Immature natural killer cell (primary cell): ENCODE measurements around the gene LEFTY1. TPM values are rescaled to one million over a fixed set of nuclear protein-coding genes. Genes with fewer than 3 reads are reported as not detected.

ENCODE experiments used
- DNase-seq, 3 donors: peaks; one replicate each; pipeline ENCODE4 v3.0.0; 2022; ENCODE audit warnings: mixed read lengths in 1 of 3
- H3K27ac Mint-ChIP-seq, 6 donors: one replicate each; pipeline ENCODE4 v1.8.0; 2020; ENCODE audit warnings: mixed read lengths in 6 of 6, mild to moderate bottlenecking in 5 of 6, inconsistent platforms in 4 of 6, moderate library complexity in 3 of 6
- H3K27me3 Mint-ChIP-seq, 3 donors: one replicate each; pipeline ENCODE4 v1.8.0; 2020 to 2021; ENCODE audit warnings: low read depth in 3 of 3, mild to moderate bottlenecking in 3 of 3, mixed read lengths in 3 of 3, moderate library complexity in 3 of 3, inconsistent platforms in 1 of 3
- H3K36me3 Mint-ChIP-seq, 3 donors: one replicate each; pipeline ENCODE4 v1.8.0; 2020; ENCODE audit warnings: mixed read lengths in 3 of 3, inconsistent platforms in 2 of 3, mild to moderate bottlenecking in 2 of 3
- H3K4me1 Mint-ChIP-seq, 2 donors: one replicate each; pipeline ENCODE4 v1.8.0; 2020; ENCODE audit warnings: inconsistent platforms in 2 of 2, mild to moderate bottlenecking in 2 of 2, mixed read lengths in 2 of 2, moderate library complexity in 1 of 2
- H3K4me3 Mint-ChIP-seq, 5 donors: one replicate each; pipeline ENCODE4 v1.8.0; 2020; ENCODE audit warnings: mild to moderate bottlenecking in 5 of 5, mixed read lengths in 5 of 5, inconsistent platforms in 3 of 5, moderate library complexity in 3 of 5
- H3K9me3 Mint-ChIP-seq, 6 donors: one replicate each; pipeline ENCODE4 v1.8.0; 2020; ENCODE audit warnings: mild to moderate bottlenecking in 6 of 6, mixed read lengths in 6 of 6, inconsistent platforms in 4 of 6, moderate library complexity in 3 of 6
- polyA plus RNA-seq, 3 donors: library from polyadenylated mRNA; unstranded; fragments of 300-500 nt; fragmentation: Illumina TruSeq; gene quantifications; one replicate each; pipeline ENCODE4 v1.2.3, GENCODE V29; 2021

LEFTY1 gene
- polyA plus RNA-seq, 3 donors from 2014 or later: not detected

- Mint-ChIP-seq H3K27ac (peak overlapping the region; percentile 80 to 97 (median 91)), H3K4me3 (peak overlapping the region; percentile 91 to 95 (median 93)), H3K27me3 (peaks cover under 1 to 6% (median 2%) of the 10 kb centered on the region in 3 donors), H3K9me3 (no peaks in the 10 kb centered on the region), H3K36me3 (peaks cover 0 to 22% (median 8%) of the 10 kb centered on the region in 3 donors), H3K4me1 (peaks cover 45 to 59% of the 10 kb centered on the region in 2 donors)
- no peak for DNase-seq
These were observed 8.7 kb downstream of the LEFTY1 start for GRCh38 chr1:225880222-225880588.

- Mint-ChIP-seq H3K27ac (peak overlapping the region; percentile 80 to 97 (median 91)), H3K27me3 (peaks cover 0 to 6% (median 2%) of the 10 kb centered on the region in 3 donors), H3K4me3 (peak overlapping the region; percentile 91 to 95 (median 93)), H3K9me3 (no peaks in the 10 kb centered on the region), H3K4me1 (peaks cover 45 to 59% of the 10 kb centered on the region in 2 donors), H3K36me3 (peaks cover 0 to 26% (median 8%) of the 10 kb centered on the region in 3 donors)
- DNase-seq: no peak
These were observed 9.3 kb downstream of the LEFTY1 start for GRCh38 chr1:225879521-225880221.

- Mint-ChIP-seq H3K27ac (peak overlapping the region in 5 of 6 donors; percentile 18 to 91 (median 73)), H3K36me3 (peaks cover 0 to 33% (median 8%) of the 10 kb centered on the region in 3 donors), H3K27me3 (peaks cover 0 to 6% (median 0%) of the 10 kb centered on the region in 3 donors), H3K4me1 (peaks cover 42 to 60% of the 10 kb centered on the region in 2 donors), H3K4me3 (no peak overlapping the region), H3K9me3 (no peaks in the 10 kb centered on the region)
- no peak for DNase-seq
These were observed 10.7 kb downstream of the LEFTY1 start for GRCh38 chr1:225878282-225878681.

GRCh38 chr1:225877580-225877979 lies 11.4 kb downstream of the LEFTY1 start:
- H3K27ac Mint-ChIP-seq: peak overlapping the region in 4 of 6 donors; percentile 55 to 83 (median 74)
- no peaks in the 10 kb centered on the region for H3K9me3 Mint-ChIP-seq
- H3K27me3 Mint-ChIP-seq: peaks cover 0 to 6% (median 0%) of the 10 kb centered on the region in 3 donors
- H3K4me3 Mint-ChIP-seq: peak overlapping the region in 1 of 5 donors; percentile 62
- H3K4me1 Mint-ChIP-seq: peaks cover 45 to 62% of the 10 kb centered on the region in 2 donors
- H3K36me3 Mint-ChIP-seq: peaks cover 0 to 36% (median 8%) of the 10 kb centered on the region in 3 donors
- DNase-seq: no peak

- no peak overlapping the region for H3K27ac Mint-ChIP-seq
- H3K36me3 Mint-ChIP-seq: peaks cover 0 to 36% (median 8%) of the 10 kb centered on the region in 3 donors
- peaks cover 0 to 6% (median under 1%) of the 10 kb centered on the region in 3 donors for H3K27me3 Mint-ChIP-seq
- H3K9me3 Mint-ChIP-seq: no peaks in the 10 kb centered on the region
- H3K4me3 Mint-ChIP-seq: no peak overlapping the region
- no peak for DNase-seq
- H3K4me1 Mint-ChIP-seq: peaks cover 51 to 68% of the 10 kb centered on the region in 2 donors
These were observed 11.9 kb downstream of the LEFTY1 start for GRCh38 chr1:225876900-225877510.

GRCh38 chr1:225875044-225875815 lies 13.7 kb downstream of the LEFTY1 start:
- H3K4me3 Mint-ChIP-seq: no peak overlapping the region
- no peak overlapping the region for H3K27ac Mint-ChIP-seq
- no peak for DNase-seq
- H3K36me3 Mint-ChIP-seq: peaks cover 10 to 54% (median 26%) of the 10 kb centered on the region in 3 donors
- peaks cover 0 to 3% (median 2%) of the 10 kb centered on the region in 3 donors for H3K27me3 Mint-ChIP-seq
- H3K4me1 Mint-ChIP-seq: peaks cover 49 to 71% of the 10 kb centered on the region in 2 donors
- H3K9me3 Mint-ChIP-seq: no peaks in the 10 kb centered on the region

- DNase-seq: no peak
- H3K4me1 Mint-ChIP-seq: peaks cover 41 to 63% of the 10 kb centered on the region in 2 donors
- no peak overlapping the region for H3K4me3 Mint-ChIP-seq
- H3K36me3 Mint-ChIP-seq: peaks cover 10 to 54% (median 26%) of the 10 kb centered on the region in 3 donors
- no peaks in the 10 kb centered on the region for H3K9me3 Mint-ChIP-seq
- H3K27me3 Mint-ChIP-seq: peaks cover 0 to 3% (median 2%) of the 10 kb centered on the region in 3 donors
- no peak overlapping the region for H3K27ac Mint-ChIP-seq
These were observed 14.5 kb downstream of the LEFTY1 start for GRCh38 chr1:225874431-225874830.

- H3K27ac Mint-ChIP-seq: peak overlapping the region in 4 of 6 donors; percentile 2 to 66 (median 57)
- H3K4me1 Mint-ChIP-seq: peaks cover 31 to 57% of the 10 kb centered on the region in 2 donors
These were observed 15.6 kb downstream of the LEFTY1 start for GRCh38 chr1:225873281-225873850.

GRCh38 chr1:225872075-225872430 lies 16.9 kb downstream of the LEFTY1 start:
- Mint-ChIP-seq H3K27me3 (peaks cover 0 to 3% (median 2%) of the 10 kb centered on the region in 3 donors), H3K36me3 (peaks cover 18 to 58% (median 25%) of the 10 kb centered on the region in 3 donors), H3K4me1 (peaks cover 35 to 52% of the 10 kb centered on the region in 2 donors), H3K4me3 (peak overlapping the region; percentile 11 to 67 (median 37)), H3K9me3 (no peaks in the 10 kb centered on the region), H3K27ac (peak overlapping the region; percentile 61 to 89 (median 76))
- no peak for DNase-seq

More at GRCh38 chr1:225873281-225873850, 15.6 kb downstream of the LEFTY1 start:
- Mint-ChIP-seq H3K36me3 (peaks cover 14 to 58% (median 30%) of the 10 kb centered on the region in 3 donors), H3K27me3 (peaks cover 0 to 3% (median 2%) of the 10 kb centered on the region in 3 donors), H3K9me3 (no peaks in the 10 kb centered on the region), H3K4me3 (no peak overlapping the region)
- no peak for DNase-seq

GRCh38 chr1:225871359-225872074 lies 17.4 kb downstream of the LEFTY1 start:
- Mint-ChIP-seq H3K9me3 (no peaks in the 10 kb centered on the region), H3K27ac (peak overlapping the region; percentile 61 to 89 (median 76)), H3K4me1 (peaks cover 40 to 54% of the 10 kb centered on the region in 2 donors), H3K4me3 (peak overlapping the region; percentile 11 to 67 (median 37)), H3K36me3 (peaks cover 18 to 57% (median 26%) of the 10 kb centered on the region in 3 donors), H3K27me3 (peaks cover 0 to 3% (median 2%) of the 10 kb centered on the region in 3 donors)
- peak; percentile 52 to 67 (median 61) for DNase-seq

GRCh38 chr1:225870911-225871310 lies 18.0 kb downstream of the LEFTY1 start:
- Mint-ChIP-seq H3K4me1 (peaks cover 44 to 60% of the 10 kb centered on the region in 2 donors), H3K27me3 (peaks cover 0 to 3% (median 2%) of the 10 kb centered on the region in 3 donors), H3K4me3 (peak overlapping the region in 2 of 5 donors; percentile 25 to 33), H3K36me3 (peaks cover 18 to 57% (median 26%) of the 10 kb centered on the region in 3 donors), H3K9me3 (no peaks in the 10 kb centered on the region), H3K27ac (peak overlapping the region; percentile 34 to 88 (median 70))
- no peak for DNase-seq

- Mint-ChIP-seq H3K27ac (no peak overlapping the region), H3K4me3 (no peak overlapping the region), H3K4me1 (peaks cover 47 to 62% of the 10 kb centered on the region in 2 donors), H3K27me3 (peaks cover 0 to 3% (median 2%) of the 10 kb centered on the region in 3 donors), H3K36me3 (peaks cover 21 to 51% (median 30%) of the 10 kb centered on the region in 3 donors), H3K9me3 (no peaks in the 10 kb centered on the region)
- no peak for DNase-seq
These were observed 20.2 kb downstream of the LEFTY1 start for GRCh38 chr1:225868631-225869330.
